Myocyte (in vitro differentiated cells): ENCODE data around the gene SMOC2. TPM values are rescaled to one million over a fixed set of nuclear protein-coding genes. Genes with fewer than 3 reads are reported as not detected.
"Not testable (repeated sequence)": the region's sequence is repeated elsewhere in the genome, so short reads cannot be mapped to it uniquely, and the experiment has no call there.

Source experiments
- DNase-seq: peaks from one replicate; pipeline ENCODE4 v3.0.0-alpha.2; 2012; ENCODE audit warnings: low read depth
- total RNA-seq: library from RNA; depleted of rRNA; stranded (reverse); fragments of >200 nt; gene quantifications from 2 replicates; pipeline ENCODE4 v1.2.3, GENCODE V29; 2014

Gene SMOC2
- total RNA-seq, 1 donor from 2014 or later = not detected

- no peak for DNase-seq
Observed at GRCh38 chr6:168599118-168599494, 158.1 kb downstream of the SMOC2 start.

DNA sequence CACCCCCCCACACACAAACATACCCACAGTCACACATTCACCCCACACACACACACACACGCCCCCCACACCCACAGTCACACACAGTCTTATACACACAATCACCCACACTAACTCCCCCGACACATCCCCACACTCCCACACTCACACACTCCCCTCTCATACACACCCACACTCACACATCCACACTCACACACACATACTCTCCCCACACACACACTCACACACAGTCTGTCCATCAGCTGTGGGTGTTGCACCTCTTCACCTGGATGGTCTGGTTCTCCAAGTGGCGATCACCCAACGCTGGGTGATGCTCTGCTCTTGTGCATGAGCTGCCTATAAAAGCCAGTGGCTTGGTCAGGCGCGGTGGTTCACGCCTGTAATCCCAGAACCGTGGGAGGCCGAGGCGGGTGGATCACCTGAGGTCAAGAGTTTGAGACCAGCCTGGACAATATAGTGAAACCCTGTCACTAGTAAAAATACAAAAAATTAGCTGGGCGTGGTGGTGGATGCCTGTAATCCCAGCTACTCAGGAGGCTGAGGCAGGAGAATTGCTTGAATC lies 158.9 kb downstream of the SMOC2 start:
- no peak for DNase-seq

DNA sequence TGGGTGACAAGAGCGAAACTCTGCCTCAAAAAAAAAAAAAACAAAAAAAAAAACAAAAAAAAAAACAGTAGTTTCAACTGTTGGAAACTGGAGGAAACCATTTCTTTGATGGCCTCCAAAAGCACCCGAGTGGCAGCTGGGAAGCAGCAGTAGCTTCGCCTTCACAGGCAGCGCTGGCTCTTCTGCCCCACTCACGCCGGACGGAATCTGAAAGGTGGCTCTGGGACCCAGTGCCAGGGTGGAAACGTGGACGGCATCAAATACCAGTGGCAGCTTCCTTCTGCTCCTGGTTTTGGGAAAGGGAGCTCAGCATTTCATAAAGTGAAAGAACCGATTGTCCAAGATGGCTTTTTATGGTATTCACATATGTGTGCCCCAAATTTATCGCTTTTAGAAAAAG lies 159.4 kb downstream of the SMOC2 start:
- no peak for DNase-seq

DNA sequence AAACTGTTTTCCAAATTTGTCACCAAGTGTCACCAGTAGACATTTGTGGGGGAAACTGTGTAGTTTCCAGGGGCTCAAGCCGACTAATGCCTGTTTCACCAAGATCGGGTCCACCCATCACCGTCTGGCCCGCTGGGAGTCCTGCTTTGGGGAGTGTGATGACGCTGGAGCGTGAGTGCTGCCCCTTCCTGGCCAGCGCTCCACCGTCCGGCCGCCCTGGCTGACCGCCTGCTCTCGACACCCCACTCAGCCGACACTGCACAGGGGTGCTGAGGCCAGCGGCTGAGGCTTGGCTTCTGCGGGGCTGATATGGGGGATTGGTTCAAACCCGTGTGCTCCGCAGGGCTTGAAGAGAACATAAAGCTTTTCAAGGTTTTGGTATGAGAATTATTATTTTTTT lies 160.1 kb downstream of the SMOC2 start:
- DNase-seq = no peak

GRCh38 chr6:168601546-168601945 lies 160.6 kb downstream of the SMOC2 start:
- no peak for DNase-seq

GRCh38 chr6:168602576-168602975 lies 161.6 kb downstream of the SMOC2 start:
- DNase-seq = no peak

DNA sequence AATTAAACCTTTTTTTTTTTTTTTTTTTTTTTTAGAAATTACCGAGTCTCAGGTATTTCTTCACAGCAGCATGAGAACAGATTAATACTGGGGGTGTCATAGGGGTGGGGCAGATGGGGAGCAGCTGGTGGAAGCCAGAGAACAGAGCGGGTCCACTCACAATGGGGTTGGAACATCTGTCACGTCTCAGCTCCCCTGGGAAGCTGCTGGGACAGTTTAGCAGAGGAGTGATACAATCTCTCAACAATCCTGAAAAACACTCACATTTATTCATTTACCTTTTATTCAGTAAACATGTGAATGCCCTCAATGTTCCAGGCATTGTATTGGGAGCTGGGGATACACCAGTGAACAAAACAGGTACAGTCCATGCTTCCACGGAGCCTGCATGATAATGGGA lies 162.2 kb downstream of the SMOC2 start:
- DNase-seq = no peak

DNA sequence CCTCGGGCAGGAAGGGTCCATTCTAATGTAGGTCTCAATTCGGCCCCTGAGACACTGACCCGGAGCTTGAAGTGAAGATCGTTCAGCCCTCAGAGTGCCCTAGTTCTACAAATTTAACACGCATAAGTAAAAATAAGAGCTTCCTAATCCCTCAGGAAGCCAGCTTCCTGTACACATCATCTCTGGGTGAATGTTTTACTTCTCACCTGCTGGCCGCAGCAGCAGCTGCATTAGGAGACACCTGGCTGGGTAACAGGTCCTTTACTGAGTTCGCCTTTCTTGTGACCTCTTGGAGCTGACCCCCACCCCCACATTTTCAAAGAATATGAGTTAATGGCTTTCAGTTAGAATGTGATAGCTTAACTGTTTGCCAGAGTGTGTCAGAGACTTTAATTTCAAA lies 165.0 kb downstream of the SMOC2 start:
- DNase-seq = no peak

DNA sequence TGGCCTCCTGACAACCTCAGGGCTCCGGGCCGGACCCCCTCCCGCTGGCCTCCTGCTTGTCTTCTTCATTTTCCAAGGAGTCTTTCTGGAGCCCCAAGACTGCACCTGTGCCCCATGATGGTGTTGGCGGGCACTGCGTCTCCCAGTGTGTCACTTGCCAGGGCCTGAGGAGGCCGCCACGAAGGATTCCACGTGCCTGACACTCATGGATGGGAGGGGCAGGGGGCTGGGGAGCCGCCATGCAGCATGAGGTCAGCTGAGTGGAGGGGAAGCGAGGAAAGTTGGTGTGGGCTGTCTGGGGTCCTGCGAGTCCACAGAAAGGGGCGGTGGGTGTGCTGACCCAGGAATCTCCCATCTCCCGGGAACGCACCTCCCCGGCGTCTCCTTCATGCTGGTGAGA lies 165.7 kb downstream of the SMOC2 start:
- no peak for DNase-seq

DNA sequence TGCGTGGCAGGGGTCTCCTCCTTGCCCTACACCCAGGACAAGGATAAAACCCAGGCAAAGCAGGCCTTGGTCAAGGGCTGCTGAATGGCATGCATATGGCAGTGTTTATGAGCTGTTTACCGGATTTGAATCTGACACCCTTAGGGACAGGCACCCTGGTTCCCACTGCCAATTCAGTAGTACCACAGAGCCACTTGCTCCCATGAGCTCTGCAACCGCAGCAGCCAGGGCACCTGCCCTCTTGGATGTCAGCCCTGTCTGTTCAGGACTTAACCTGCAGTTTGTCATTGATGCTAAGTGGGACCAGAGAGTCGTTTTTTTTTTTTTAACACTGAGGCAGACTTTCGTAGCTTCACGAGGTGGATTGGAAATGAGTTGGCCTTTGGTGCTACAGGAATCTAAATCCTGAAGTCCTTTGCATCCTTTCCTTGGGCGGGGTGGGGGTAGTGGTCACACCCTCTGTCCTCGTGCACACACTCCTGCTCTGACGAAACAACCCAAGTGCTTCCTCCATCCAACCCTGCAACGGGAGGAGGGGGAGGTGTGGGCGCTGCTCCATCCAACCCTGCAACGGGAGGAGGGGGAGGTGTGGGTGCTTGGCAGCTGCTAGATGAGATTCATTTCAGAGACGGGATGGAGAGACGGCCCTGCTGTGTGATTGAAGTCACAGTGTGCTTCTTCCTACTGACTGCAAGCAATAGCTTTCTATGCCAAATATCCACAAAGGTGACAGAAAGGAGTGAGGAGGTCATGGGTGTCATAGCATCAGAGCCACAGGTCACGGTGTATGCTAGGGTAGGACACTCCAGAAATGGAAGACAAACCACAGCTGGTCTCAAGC lies 166.5 kb downstream of the SMOC2 start:
- DNase-seq = no peak

DNA sequence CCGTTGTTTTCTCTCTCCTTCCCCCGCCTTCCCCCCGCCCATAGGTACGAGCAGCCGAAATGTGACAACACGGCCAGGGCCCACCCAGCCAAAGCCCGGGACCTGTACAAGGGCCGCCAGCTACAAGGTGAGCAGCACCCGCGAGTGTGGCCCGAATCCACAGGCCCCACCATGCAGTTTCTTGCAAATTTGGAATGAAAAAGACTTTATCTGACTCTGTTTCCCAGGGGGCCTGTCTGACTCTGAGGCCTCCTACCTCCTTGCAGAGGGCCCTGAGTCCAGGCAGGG lies 167.1 kb downstream of the SMOC2 start:
- DNase-seq = no peak

GRCh38 chr6:168609026-168609685 lies 168.2 kb downstream of the SMOC2 start:
- no peak for DNase-seq

DNA sequence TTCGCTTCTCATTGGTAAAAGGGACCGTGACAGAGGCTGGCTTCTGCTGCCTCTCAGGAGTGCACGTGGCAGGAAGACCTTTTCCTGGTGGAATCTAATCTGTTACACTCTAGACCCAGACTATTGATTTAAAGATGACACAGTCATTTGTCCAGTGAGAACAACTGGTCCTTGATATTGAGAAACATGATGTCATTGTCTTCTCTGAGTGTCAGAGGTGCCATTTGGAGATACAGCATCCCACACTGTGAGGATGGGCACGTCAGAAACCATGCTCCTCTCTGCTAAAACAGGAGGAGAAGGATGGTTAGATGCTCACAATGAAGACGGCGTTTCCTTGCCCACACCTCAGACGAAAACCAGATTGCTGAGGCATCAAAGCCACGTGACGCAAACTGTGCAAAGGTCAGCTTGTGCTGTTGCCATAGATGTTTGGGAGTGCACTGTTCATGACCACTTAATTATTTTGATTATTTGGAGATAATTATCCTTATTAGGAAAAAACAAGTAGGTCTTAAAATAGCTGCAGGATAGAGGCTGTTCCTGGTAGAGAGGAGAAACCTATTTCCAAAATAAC lies 169.0 kb downstream of the SMOC2 start:
- DNase-seq = no peak

GRCh38 chr6:168610966-168611365 lies 170.0 kb downstream of the SMOC2 start:
- not testable (repeated sequence) for DNase-seq

DNA sequence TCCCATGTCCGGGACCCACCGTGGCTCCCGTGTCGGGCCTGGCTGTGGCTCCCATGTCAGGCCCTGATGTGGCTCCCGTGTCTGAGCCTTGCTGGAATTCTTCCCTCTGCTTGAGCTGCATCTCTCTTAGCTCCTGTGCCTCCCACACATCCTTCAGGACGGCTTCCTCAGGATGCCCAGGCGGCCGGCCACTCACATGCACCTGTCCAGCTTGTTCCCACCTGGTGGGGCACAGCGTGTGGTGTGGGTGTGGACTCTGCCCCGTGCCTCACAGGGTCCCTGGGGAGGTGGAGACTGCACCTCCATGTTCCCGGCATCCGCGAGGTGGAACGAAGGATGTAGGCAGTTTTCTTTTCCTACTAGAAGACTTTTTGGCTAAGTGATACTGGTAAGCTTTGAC lies 170.7 kb downstream of the SMOC2 start:
- DNase-seq = no peak

DNA sequence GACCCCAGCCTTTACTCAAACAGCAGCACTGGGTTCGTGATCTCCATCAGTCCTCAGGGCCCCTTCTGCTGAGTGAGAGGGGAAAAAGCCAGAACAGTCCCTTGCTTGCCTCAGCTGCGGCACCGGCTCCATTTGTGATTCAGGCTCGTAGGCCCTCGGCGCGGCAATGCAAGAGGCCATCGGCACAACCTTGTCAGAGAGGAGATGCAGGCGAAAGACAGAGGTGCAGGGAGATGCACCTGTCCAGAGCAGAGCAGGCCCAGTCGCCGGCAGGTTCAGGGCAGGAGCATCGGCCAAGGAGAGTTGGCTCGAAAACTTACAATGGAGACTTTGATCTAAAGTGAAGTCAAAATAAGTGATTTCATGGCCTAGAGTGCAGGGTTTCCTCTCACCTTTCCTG lies 171.6 kb downstream of the SMOC2 start:
- no peak for DNase-seq

- no peak for DNase-seq
Observed at GRCh38 chr6:168615837-168616236, 174.9 kb downstream of the SMOC2 start.

- no peak for DNase-seq
Observed at GRCh38 chr6:168616816-168617765, 176.1 kb downstream of the SMOC2 start.

- no peak for DNase-seq
Observed at GRCh38 chr6:168618546-168619315, 177.7 kb downstream of the SMOC2 start.

DNA sequence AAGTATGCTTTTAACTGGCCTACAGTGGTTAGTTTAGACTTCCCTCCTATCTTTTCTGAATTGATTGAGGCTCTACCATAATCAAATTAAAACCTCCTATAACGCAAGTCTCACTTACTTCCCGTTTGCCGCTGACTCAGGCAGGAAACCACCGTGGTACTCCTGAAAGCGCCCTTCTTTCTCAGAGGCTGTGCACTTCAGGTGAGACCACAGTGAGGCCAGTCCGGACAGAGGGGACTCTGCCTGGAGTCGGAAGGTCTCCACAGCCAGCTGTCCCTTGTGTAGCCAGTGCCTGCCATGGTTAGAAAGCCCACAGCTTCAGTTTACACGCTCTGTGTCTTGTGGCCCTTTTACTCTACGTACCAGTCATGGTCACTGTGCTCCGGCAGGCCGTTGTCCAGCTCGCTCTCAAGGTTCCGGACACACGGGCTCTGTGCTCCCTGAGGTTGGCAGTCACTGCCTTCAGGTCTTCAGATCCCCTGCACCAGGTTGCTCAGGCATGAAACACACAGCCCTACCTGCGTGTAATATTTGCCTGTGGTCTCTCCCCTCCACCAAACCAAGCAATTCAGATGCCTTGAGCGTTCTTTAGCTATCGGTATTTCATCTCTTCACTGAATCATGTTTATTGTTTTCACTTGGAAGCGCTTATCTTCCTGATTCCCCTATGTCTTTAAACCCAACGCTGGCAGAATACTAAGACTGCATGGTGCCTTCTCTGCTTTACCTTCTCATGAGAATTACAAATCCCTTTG lies 178.8 kb downstream of the SMOC2 start:
- no peak for DNase-seq
